Osteoblast (primary cell): ENCODE results near the gene MAMDC2. TPM values are rescaled to one million over a fixed set of nuclear protein-coding genes. Genes with fewer than 3 reads are reported as not detected.

ENCODE experiments used
- DNase-seq: peaks from one replicate; pipeline ENCODE4 v3.0.0; 2011; ENCODE audit warnings: low spot score, mixed read lengths; ENCODE audit not compliant: insufficient read length; ENCODE audit errors: missing footprints
- H2AFZ ChIP-seq: 2 replicates; pipeline ENCODE4 v1.6.0; 2011; ENCODE audit warnings: mild to moderate bottlenecking, low read length
- H3K27ac ChIP-seq: 2 replicates; pipeline ENCODE4 v1.5.1; 2011; ENCODE audit warnings: mild to moderate bottlenecking, low read depth, low read length, moderate library complexity
- H3K27me3 ChIP-seq: 2 replicates; pipeline ENCODE4 v1.6.0; 2012; ENCODE audit warnings: mild to moderate bottlenecking, control low read depth, inconsistent platforms, low read length, moderate library complexity; ENCODE audit not compliant: insufficient read depth
- H3K36me3 ChIP-seq: 2 replicates; pipeline ENCODE4 v1.5.1; 2011; ENCODE audit warnings: mild to moderate bottlenecking, low read length, control low read depth, moderate library complexity; ENCODE audit not compliant: insufficient read depth
- H3K4me1 ChIP-seq: 2 replicates; pipeline ENCODE4 v1.5.1; 2011; ENCODE audit warnings: mild to moderate bottlenecking, low read length, control low read depth, moderate library complexity; ENCODE audit not compliant: insufficient read depth
- H3K4me2 ChIP-seq: 2 replicates; pipeline ENCODE4 v1.6.0; 2011; ENCODE audit warnings: mild to moderate bottlenecking, low read length; ENCODE audit not compliant: insufficient read depth
- H3K4me3 ChIP-seq: fragments of 200-600 bp; sonication (generic); 3 replicates; pipeline ENCODE4 v1.5.1; 2012; ENCODE audit warnings: mild to moderate bottlenecking, low read length, inconsistent platforms; ENCODE audit not compliant: insufficient read depth
- H3K79me2 ChIP-seq: 2 replicates; pipeline ENCODE4 v1.6.0; 2012; ENCODE audit warnings: mild to moderate bottlenecking, low read length, control low read depth, inconsistent platforms; ENCODE audit not compliant: insufficient read depth
- H3K9me3 ChIP-seq: 2 replicates; pipeline ENCODE4 v1.5.1; 2011; ENCODE audit warnings: low read depth, low read length, control low read depth
- H4K20me1 ChIP-seq: 2 replicates; pipeline ENCODE4 v1.6.0; 2012; ENCODE audit warnings: mild to moderate bottlenecking, low read length, control low read depth; ENCODE audit not compliant: insufficient read depth
- total RNA-seq: library from RNA; depleted of rRNA; stranded (reverse); fragments of >200 nt; gene quantifications from 2 replicates; pipeline ENCODE4 v1.2.3, GENCODE V29; 2012
- TF ChIP-seq, protein P1 (sequence below): IDR thresholded peaks from 2 replicates; pipeline ENCODE4 v1.5.1; 2011; ENCODE audit warnings: mild to moderate bottlenecking, low read depth, low read length, moderate library complexity; ENCODE audit errors: extremely low read depth

Gene MAMDC2
- total RNA-seq, 1 donor = 1.4 TPM

DNA sequence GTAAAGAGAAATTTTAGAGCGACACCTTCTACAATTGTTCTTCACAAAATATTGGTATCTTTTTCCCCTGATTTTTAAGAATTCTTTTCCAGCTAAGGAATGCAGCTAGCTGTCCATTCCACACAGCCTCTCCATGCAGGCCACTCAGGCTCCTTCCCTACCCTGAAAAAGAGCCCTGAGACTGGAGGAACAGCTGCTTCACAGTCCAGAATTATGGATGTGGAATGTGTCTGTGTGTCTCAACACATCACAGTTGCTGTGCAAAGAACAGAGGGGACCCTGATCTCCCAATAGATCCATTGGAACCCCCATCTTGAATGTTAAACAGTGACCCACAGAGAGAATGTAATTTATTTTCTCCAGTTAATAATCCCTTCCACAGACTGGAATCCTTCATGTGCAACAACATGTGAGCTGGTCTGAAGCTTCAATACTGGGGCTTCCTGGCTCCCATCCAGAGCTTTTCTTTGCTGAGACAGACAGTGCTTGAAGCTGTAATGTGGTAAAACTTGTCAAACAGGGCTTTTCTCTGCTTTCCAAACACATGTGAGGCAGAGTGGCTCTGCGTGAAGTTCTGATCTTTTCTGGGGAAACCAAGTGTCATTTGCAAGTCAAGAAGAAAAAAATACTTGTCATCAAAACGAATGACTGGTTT is 161.8 kb downstream of the MAMDC2 start:
- TF ChIP-seq, protein P1, sequence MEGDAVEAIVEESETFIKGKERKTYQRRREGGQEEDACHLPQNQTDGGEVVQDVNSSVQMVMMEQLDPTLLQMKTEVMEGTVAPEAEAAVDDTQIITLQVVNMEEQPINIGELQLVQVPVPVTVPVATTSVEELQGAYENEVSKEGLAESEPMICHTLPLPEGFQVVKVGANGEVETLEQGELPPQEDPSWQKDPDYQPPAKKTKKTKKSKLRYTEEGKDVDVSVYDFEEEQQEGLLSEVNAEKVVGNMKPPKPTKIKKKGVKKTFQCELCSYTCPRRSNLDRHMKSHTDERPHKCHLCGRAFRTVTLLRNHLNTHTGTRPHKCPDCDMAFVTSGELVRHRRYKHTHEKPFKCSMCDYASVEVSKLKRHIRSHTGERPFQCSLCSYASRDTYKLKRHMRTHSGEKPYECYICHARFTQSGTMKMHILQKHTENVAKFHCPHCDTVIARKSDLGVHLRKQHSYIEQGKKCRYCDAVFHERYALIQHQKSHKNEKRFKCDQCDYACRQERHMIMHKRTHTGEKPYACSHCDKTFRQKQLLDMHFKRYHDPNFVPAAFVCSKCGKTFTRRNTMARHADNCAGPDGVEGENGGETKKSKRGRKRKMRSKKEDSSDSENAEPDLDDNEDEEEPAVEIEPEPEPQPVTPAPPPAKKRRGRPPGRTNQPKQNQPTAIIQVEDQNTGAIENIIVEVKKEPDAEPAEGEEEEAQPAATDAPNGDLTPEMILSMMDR = no peak

DNA sequence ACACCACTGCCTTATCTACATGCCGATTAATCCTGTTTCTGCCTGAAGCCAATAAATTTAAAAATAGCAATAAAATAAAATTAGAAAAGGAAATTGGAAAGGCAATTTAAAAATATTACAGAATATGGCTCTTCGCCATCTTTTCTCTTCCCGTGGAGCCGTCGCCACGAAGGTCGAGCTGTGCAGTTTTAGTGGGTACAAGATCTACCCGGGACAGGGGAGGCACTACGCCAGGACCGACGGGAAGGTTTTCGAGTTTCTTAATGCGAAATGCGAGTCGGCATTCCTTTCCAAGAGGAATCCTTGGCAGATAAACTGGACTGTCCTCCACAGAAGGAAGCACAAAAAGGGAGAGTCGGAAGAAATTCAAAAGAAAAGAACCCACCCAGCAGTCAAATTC is 173.4 kb downstream of the MAMDC2 start:
- Histone ChIP-seq H3K4me3 (no peak overlapping the region), H3K27ac (no peak overlapping the region), H3K4me1 (peaks cover 3% of the 10 kb centered on the region), H3K27me3 (no peaks in the 10 kb centered on the region), H3K36me3 (no peaks in the 10 kb centered on the region), H2AFZ (no peak overlapping the region), H3K9me3 (no peaks in the 10 kb centered on the region), H3K79me2 (no peaks in the 10 kb centered on the region), H4K20me1 (no peaks in the 10 kb centered on the region), H3K4me2 (no peak overlapping the region)
- TF ChIP-seq, protein P1 = no peak
- DNase-seq = no peak

More for the DNA sequence above, 161.8 kb downstream of the MAMDC2 start:
- Histone ChIP-seq H3K4me3 (no peak overlapping the region), H2AFZ (no peak overlapping the region), H3K27ac (no peak overlapping the region), H3K27me3 (no peaks in the 10 kb centered on the region), H3K4me1 (no peaks in the 10 kb centered on the region), H4K20me1 (no peaks in the 10 kb centered on the region), H3K9me3 (no peaks in the 10 kb centered on the region), H3K4me2 (no peak overlapping the region), H3K79me2 (no peaks in the 10 kb centered on the region), H3K36me3 (no peaks in the 10 kb centered on the region)
- DNase-seq = peak; percentile 11

DNA sequence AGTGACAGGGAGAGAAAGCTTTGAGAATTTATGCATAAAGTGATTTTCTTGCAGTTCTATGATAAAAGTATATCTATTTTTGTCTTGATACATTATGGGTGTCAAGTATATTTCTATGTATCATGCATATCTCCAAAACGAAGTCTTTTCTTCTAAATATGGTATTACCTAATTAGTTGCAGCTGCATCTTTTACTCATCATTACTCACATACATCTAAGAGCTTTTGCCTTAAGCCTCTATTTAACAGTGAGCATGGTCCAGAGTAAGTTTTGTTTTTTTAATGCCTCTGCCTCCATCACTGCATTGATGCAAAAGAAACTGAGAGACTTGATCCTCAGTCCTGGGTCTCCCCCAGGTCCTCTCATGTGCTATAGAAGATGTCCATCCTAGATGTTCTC is 175.1 kb downstream of the MAMDC2 start:
- peak; percentile 66 for DNase-seq
- Histone ChIP-seq H3K4me3 (no peak overlapping the region), H3K4me1 (peaks cover 13% of the 10 kb centered on the region), H3K36me3 (no peaks in the 10 kb centered on the region), H3K27me3 (no peaks in the 10 kb centered on the region), H3K9me3 (no peaks in the 10 kb centered on the region), H3K79me2 (no peaks in the 10 kb centered on the region), H2AFZ (no peak overlapping the region), H4K20me1 (no peaks in the 10 kb centered on the region), H3K27ac (no peak overlapping the region), H3K4me2 (no peak overlapping the region)
- TF ChIP-seq, protein P1 = no peak

DNA sequence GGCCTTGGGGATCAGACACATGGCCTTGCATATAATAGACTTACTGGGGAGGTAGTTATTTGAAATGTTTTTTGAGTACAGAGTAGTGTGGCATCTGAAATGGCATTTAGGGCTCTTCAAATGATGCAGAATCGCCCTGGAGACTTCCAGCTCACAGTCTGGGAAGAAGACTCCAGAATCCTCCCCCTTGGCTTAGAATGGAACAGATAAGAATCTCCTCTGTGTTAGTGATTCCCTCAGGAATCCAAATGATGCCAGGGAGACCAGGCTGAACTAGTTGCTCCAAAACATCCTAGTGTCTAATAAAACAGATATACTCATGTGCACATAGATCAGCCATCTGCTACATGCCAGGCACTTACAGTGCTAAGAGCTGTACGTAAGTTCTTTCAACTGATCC is 176.6 kb downstream of the MAMDC2 start:
- peaks cover 13% of the 10 kb centered on the region for H3K4me1 ChIP-seq
- H3K27me3 ChIP-seq = no peaks in the 10 kb centered on the region
- DNase-seq = peak; percentile 54
- H3K79me2 ChIP-seq = no peaks in the 10 kb centered on the region
- no peaks in the 10 kb centered on the region for H4K20me1 ChIP-seq
- H2AFZ ChIP-seq = no peak overlapping the region
- no peak overlapping the region for H3K4me2 ChIP-seq
- no peak overlapping the region for H3K4me3 ChIP-seq
- H3K27ac ChIP-seq = no peak overlapping the region
- TF ChIP-seq, protein P1 = no peak
- no peaks in the 10 kb centered on the region for H3K36me3 ChIP-seq
- H3K9me3 ChIP-seq = no peaks in the 10 kb centered on the region
